Thyroid gland (tissue), 4 donors: ENCODE results near the gene BOC.

ENCODE experiments used
- POLR2A ChIP-seq, 2 donors: fragments of 450-650 bp; IDR thresholded peaks; one replicate each; pipeline ENCODE4 v1.6.1; 2017; ENCODE audit warnings: antibody characterized with exemption in 2 of 2, mild to moderate bottlenecking in 2 of 2, moderate library complexity in 1 of 2
- TF ChIP-seq, protein P1 (sequence below), 6 experiments: fragments of 200-600 bp in 3 of 6; fragments of 450-650 bp in 3 of 6; sonication (generic) in 3 of 6; IDR thresholded peaks; one replicate each; pipeline ENCODE4 v1.5.1; 2016 to 2019; ENCODE audit warnings: antibody characterized with exemption in 6 of 6, mild to moderate bottlenecking in 2 of 6, inconsistent platforms in 1 of 6, moderate library complexity in 1 of 6

DNA sequence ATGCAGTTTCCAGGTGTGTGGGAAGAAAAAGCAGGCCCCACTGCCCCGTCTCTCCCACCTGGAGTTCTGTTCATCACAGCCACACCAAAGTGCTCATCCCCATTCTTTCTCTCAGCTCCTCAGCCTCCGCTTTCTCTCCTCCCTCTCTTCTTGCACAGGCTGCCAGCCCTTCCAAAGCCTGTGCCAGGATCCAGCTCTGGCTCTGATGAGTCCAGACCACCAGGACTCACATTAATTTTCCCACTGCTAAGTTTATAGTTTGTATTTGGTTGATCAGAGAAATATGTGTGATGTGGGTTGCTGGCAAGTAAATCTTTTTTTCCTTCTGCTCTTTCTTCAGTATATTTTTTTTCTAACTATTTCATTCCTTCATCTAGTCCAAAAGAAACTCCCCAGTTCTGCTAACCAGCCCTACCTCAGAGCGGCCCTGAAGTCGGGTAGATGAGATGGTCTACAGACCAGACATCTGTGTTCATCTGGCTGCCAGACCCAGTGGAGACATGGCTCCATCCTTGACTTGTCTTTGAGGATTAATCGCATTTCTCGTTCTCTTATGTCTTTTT lies 49.8 kb downstream of the BOC start:
- TF ChIP-seq, protein P1, sequence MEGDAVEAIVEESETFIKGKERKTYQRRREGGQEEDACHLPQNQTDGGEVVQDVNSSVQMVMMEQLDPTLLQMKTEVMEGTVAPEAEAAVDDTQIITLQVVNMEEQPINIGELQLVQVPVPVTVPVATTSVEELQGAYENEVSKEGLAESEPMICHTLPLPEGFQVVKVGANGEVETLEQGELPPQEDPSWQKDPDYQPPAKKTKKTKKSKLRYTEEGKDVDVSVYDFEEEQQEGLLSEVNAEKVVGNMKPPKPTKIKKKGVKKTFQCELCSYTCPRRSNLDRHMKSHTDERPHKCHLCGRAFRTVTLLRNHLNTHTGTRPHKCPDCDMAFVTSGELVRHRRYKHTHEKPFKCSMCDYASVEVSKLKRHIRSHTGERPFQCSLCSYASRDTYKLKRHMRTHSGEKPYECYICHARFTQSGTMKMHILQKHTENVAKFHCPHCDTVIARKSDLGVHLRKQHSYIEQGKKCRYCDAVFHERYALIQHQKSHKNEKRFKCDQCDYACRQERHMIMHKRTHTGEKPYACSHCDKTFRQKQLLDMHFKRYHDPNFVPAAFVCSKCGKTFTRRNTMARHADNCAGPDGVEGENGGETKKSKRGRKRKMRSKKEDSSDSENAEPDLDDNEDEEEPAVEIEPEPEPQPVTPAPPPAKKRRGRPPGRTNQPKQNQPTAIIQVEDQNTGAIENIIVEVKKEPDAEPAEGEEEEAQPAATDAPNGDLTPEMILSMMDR (IDR thresholded peaks at IDR 0.05) = no peak
- TF ChIP-seq POLR2A (IDR thresholded peaks at IDR 0.05) = no peak
